Transverse colon (tissue), 4 donors: ENCODE measurements around the gene DIAPH3.

Source experiments
- CTCF ChIP-seq, 5 experiments: fragments of 200-600 bp in 3 of 5; fragments of 450-650 bp in 2 of 5; sonication (generic) in 3 of 5; IDR thresholded peaks; 1 replicate in 2 of 5; 2 replicates in 3 of 5; pipeline ENCODE4 v1.5.1; 2016 to 2017; ENCODE audit warnings: antibody characterized with exemption in 5 of 5, inconsistent platforms in 3 of 5, mild to moderate bottlenecking in 2 of 5, moderate library complexity in 1 of 5
- EP300 ChIP-seq: sonication (generic); formaldehyde crosslinking; IDR thresholded peaks from one replicate; pipeline ENCODE4 v1.6.1; 2017; ENCODE audit warnings: antibody characterized with exemption, low read depth
- POLR2A ChIP-seq: fragments of 450-650 bp; IDR thresholded peaks from one replicate; pipeline ENCODE4 v1.6.1; 2016; ENCODE audit warnings: antibody characterized with exemption, mild to moderate bottlenecking, moderate library complexity
- POLR2AphosphoS5 ChIP-seq, 3 donors: sonication (generic); formaldehyde crosslinking; IDR thresholded peaks; one replicate each; pipeline ENCODE4 v1.6.1; 2016; ENCODE audit warnings: antibody characterized with exemption in 3 of 3

- peak; percentile 55 to 78 (median 67) for TF ChIP-seq CTCF (IDR thresholded peaks at IDR 0.05)
- no peak for TF ChIP-seq POLR2AphosphoS5 (IDR thresholded peaks at IDR 0.05)
- TF ChIP-seq POLR2A, result no peak
- no peak for TF ChIP-seq EP300
Measured at GRCh38 chr13:59677966-59678814, 485.5 kb downstream of the DIAPH3 start.
